GM12878 (cell line): Measurements from ENCODE around the gene UBR7. TPM values are rescaled to one million over a fixed set of nuclear protein-coding genes. Genes with fewer than 3 reads are reported as not detected.
"Not testable (repeated sequence)": the region's sequence is repeated elsewhere in the genome, so short reads cannot be mapped to it uniquely, and the experiment has no call there.

Source experiments
- ATAC-seq: fragments of 200-7000 bp; cut with Tn5 transposase; 3 replicates; pipeline ENCODE4 v1.9.1; 2020; ENCODE audit warnings: mild to moderate bottlenecking, moderate library complexity
- BruUV-seq: library from RNA; stranded (reverse); fragments of 400-500 nt; replicated peaks from 2 replicates; lab custom pipeline; 2021; lab: Mats Ljungman, UMichigan
- CTCF ChIA-PET: fragments of 300-600 bp; sonication (Branson Sonifier 250); formaldehyde crosslinking; extraction: SDS; loops from one replicate; lab custom pipeline; 2021; ENCODE audit warnings: inconsistent platforms; lab: Yijun Ruan, JAX
- POLR2A ChIA-PET: fragments of 350-600 bp; formaldehyde crosslinking; extraction: SDS; loops from one replicate; lab custom pipeline; 2021; ENCODE audit warnings: inconsistent platforms; lab: Charles Lee
- RAD21 ChIA-PET: fragments of 300-600 bp; sonication (Branson Sonifier 250); formaldehyde crosslinking; loops from one replicate; lab custom pipeline; 2023; ENCODE audit warnings: antibody characterized with exemption; ENCODE audit not compliant: unreplicated experiment; lab: Charles Lee
- SMC1A ChIA-PET: fragments of 300-600 bp; sonication (Branson Sonifier 250); formaldehyde crosslinking; loops from one replicate; lab custom pipeline; 2023; ENCODE audit not compliant: unreplicated experiment, uncharacterized antibody; lab: Charles Lee
- DNase-seq: peaks from one replicate; pipeline ENCODE4 v3.0.0-alpha.2; 2011; ENCODE audit warnings: low read depth, low spot score
- FAIRE-seq: peaks from 3 replicates; lab custom pipeline; 2011; peaks lifted over from hg19 to GRCh38; lab: Jason Lieb, UNC
- H2AFZ ChIP-seq: 2 replicates; pipeline ENCODE4 v1.6.0; 2011; ENCODE audit warnings: low read depth, low read length, control low read depth; ENCODE audit not compliant: control insufficient read depth
- H3K27ac ChIP-seq: 2 replicates; pipeline ENCODE4 v1.5.1; 2011; ENCODE audit warnings: control low read depth; ENCODE audit not compliant: control insufficient read depth, insufficient read depth
- H3K27me3 ChIP-seq, 2 experiments: replicated peaks in 1 of 2; 2 replicates each; pipeline versions ENCODE4 v1.6.0 to v1.6.1; 2011; ENCODE audit warnings: low read length in 1 of 2; ENCODE audit not compliant: control insufficient read depth in 2 of 2, insufficient read depth in 2 of 2
- H3K36me3 ChIP-seq, 2 experiments: 2 replicates each; pipeline ENCODE4 v1.5.1; 2011; ENCODE audit warnings: low read length in 1 of 2; ENCODE audit not compliant: control insufficient read depth in 2 of 2, insufficient read depth in 2 of 2
- H3K4me1 ChIP-seq: 2 replicates; pipeline ENCODE4 v1.6.1; 2011; ENCODE audit warnings: mild to moderate bottlenecking, low read length, moderate library complexity, mixed read lengths; ENCODE audit not compliant: control insufficient read depth, insufficient read depth
- H3K4me2 ChIP-seq: 2 replicates; pipeline ENCODE4 v1.6.0; 2011; ENCODE audit warnings: control low read depth; ENCODE audit not compliant: control insufficient read depth, insufficient read depth
- H3K4me3 ChIP-seq: fragments of 200-600 bp; sonication (generic); 2 replicates; pipeline ENCODE4 v1.5.1; 2016
- H3K79me2 ChIP-seq: 2 replicates; pipeline ENCODE4 v1.6.0; 2011; ENCODE audit warnings: low read length; ENCODE audit not compliant: control insufficient read depth, insufficient read depth
- H3K9ac ChIP-seq: 2 replicates; pipeline ENCODE4 v1.8.0; 2011; ENCODE audit warnings: low read length, control low read depth, mixed read lengths; ENCODE audit not compliant: control insufficient read depth, insufficient read depth
- H3K9me3 ChIP-seq: replicated peaks from 3 replicates; pipeline ENCODE4 v1.5.1; 2011; ENCODE audit warnings: mild to moderate bottlenecking, low read length; ENCODE audit not compliant: control insufficient read depth, insufficient read depth
- H4K20me1 ChIP-seq: 2 replicates; pipeline ENCODE4 v1.6.0; 2011; ENCODE audit not compliant: control insufficient read depth, insufficient read depth
- BACH1 ChIP-seq: fragments of 450-650 bp; IDR thresholded peaks from 2 replicates; pipeline ENCODE4 v1.6.1; 2017; ENCODE audit warnings: mild to moderate bottlenecking, borderline replicate concordance
- BHLHE40 ChIP-seq, 2 experiments: fragments of 450-650 bp in 1 of 2; IDR thresholded peaks; 2 replicates each; pipeline ENCODE4 v1.6.1; 2011 to 2017; ENCODE audit warnings: low read depth in 2 of 2, borderline replicate concordance in 1 of 2, improper control_type of control experiment in 1 of 2, low read length in 1 of 2, mild to moderate bottlenecking in 1 of 2
- DPF2 ChIP-seq: fragments of 450-650 bp; IDR thresholded peaks from 2 replicates; pipeline ENCODE4 v1.6.1; 2017; ENCODE audit warnings: mild to moderate bottlenecking
- EP300 ChIP-seq, 2 experiments: fragments of 150-350 bp in 1 of 2; IDR thresholded peaks; 2 replicates each; pipeline ENCODE4 v1.6.1; 2011 to 2012; ENCODE audit warnings: low read depth in 2 of 2, low read length in 2 of 2, borderline replicate concordance in 1 of 2, improper control_type of control experiment in 1 of 2, inconsistent platforms in 1 of 2; ENCODE audit not compliant: control insufficient read depth in 1 of 2
- GATAD2B ChIP-seq: fragments of 450-650 bp; conservative IDR thresholded peaks from 2 replicates; pipeline ENCODE4 v1.6.1; 2017; ENCODE audit warnings: low read depth, mild to moderate bottlenecking, moderate library complexity
- HDGF ChIP-seq: fragments of 450-650 bp; IDR thresholded peaks from 2 replicates; pipeline ENCODE4 v1.6.1; 2016; ENCODE audit warnings: antibody characterized with exemption
- IKZF1 ChIP-seq: fragments of 450-650 bp; conservative IDR thresholded peaks from 2 replicates; pipeline ENCODE4 v1.6.1; 2017; ENCODE audit warnings: antibody characterized with exemption, mild to moderate bottlenecking
- IKZF2 ChIP-seq, 2 experiments: fragments of 450-650 bp; IDR thresholded peaks; 2 replicates each; pipeline ENCODE4 v1.6.1; 2017; ENCODE audit warnings: mild to moderate bottlenecking in 2 of 2, moderate library complexity in 2 of 2
- KLF5 ChIP-seq: fragments of 450-650 bp; IDR thresholded peaks from 2 replicates; pipeline ENCODE4 v1.6.1; 2014; ENCODE audit warnings: mild to moderate bottlenecking; ENCODE audit not compliant: partially characterized antibody
- MEF2B ChIP-seq: fragments of 450-650 bp; IDR thresholded peaks from 2 replicates; pipeline ENCODE4 v1.6.1; 2018; ENCODE audit warnings: mild to moderate bottlenecking, moderate library complexity; ENCODE audit not compliant: partially characterized antibody, poor library complexity, severe bottlenecking
- MTA2 ChIP-seq: fragments of 450-650 bp; IDR thresholded peaks from 2 replicates; pipeline ENCODE4 v1.6.1; 2016; ENCODE audit warnings: low read depth, mild to moderate bottlenecking, moderate library complexity
- NBN ChIP-seq: fragments of 450-650 bp; IDR thresholded peaks from 2 replicates; pipeline ENCODE4 v1.6.1; 2016
- NR2F1 ChIP-seq: fragments of 450-650 bp; conservative IDR thresholded peaks from 2 replicates; pipeline ENCODE4 v1.6.1; 2017; ENCODE audit warnings: mild to moderate bottlenecking
- PAX5 ChIP-seq: IDR thresholded peaks from 2 replicates; pipeline ENCODE4 v1.6.1; 2011; ENCODE audit warnings: low read depth, low read length, borderline replicate concordance
- PKNOX1 ChIP-seq: fragments of 450-650 bp; IDR thresholded peaks from 2 replicates; pipeline ENCODE4 v1.6.1; 2016; ENCODE audit warnings: mild to moderate bottlenecking
- ZNF217 ChIP-seq: fragments of 450-650 bp; IDR thresholded peaks from 2 replicates; pipeline ENCODE4 v1.6.1; 2017; ENCODE audit warnings: antibody characterized with exemption, mild to moderate bottlenecking
- WGBS: methylation state at CpG from one replicate; pipeline ENCODE4 v1.1.6; 2016; ENCODE audit warnings: low lambda C conversion rate; ENCODE audit not compliant: insufficient replicate concordance, insufficient coverage; ENCODE audit errors: missing lambda C conversion rate; 5-methylcytosine and 5-hydroxymethylcytosine counted together
- in situ Hi-C: fragments of 300-500 bp; cut with MboI; formaldehyde crosslinking; loops from 9 replicates; pipeline ENCODE4 v1.14.3; 2018; ENCODE audit warnings: mixed read lengths
- intact Hi-C: fragments of 100-400 bp; cut with micrococcal nuclease; formaldehyde crosslinking; loops from one replicate; pipeline ENCODE4 v1.14.2; 2022; ENCODE audit not compliant: unreplicated experiment
- polyA plus RNA-seq, 11 experiments: library from polyadenylated mRNA; depleted of rRNA in 4 of 11; unstranded in 6 of 11; stranded (reverse) in 5 of 11; fragments of >200 nt; fragmentation: Nextera tagmentation in 4 of 11; fragmentation: Illumina TruSeq in 1 of 11; extraction: Ambion mirVana in 4 of 11; extraction: Trizol in 1 of 11; gene quantifications; 1 replicate in 1 of 11; 2 replicates in 10 of 11; pipeline versions ENCODE4 v1.2.1 to v1.2.3, GENCODE V29; 2011 to 2016; ENCODE audit warnings: inconsistent platforms in 2 of 11, missing spikeins in 2 of 11, low read depth in 1 of 11
- total RNA-seq, 4 experiments: library from RNA; depleted of rRNA in 3 of 4; stranded (reverse); fragments of >200 nt in 3 of 4; fragmentation: Illumina TruSeq in 1 of 4; extraction: Trizol in 1 of 4; gene quantifications; 2 replicates each; pipeline versions ENCODE4 v1.2.1 to v1.2.3, GENCODE V29; 2013 to 2021

The UBR7 gene
- total and polyA plus RNA-seq, 10 of the 15 experiments (the other 5 are each of a cell fraction or from before 2014, with no cell fraction given): 14.3 to 85.6 (median 49.9) TPM

- TF ChIP-seq EP300 (IDR thresholded peaks at IDR 0.05; ENCODE audit: borderline replicate concordance in 1 of 2, control insufficient read depth in 1 of 2, low read depth in 2 of 2, low read length in 2 of 2) (peak in 1 of 2 experiments; percentile 28; a peak in 1 of 4 replicates), PAX5 (0 out of 2 replicates have a peak, but pooled peaks have one; percentile 4), GATAD2B (peak; percentile 77; the same call in 1 of the 2 replicates), KLF5 (peak; percentile 70), HDGF (peak; percentile 60; the same call in 1 of the 2 replicates), BACH1 (peak; percentile 42; the same call in 1 of the 2 replicates), PKNOX1 (peak; percentile 73), NBN (peak; percentile 63; the same call in 1 of the 2 replicates), DPF2 (peak; percentile 77), MEF2B (peak; percentile 58), NR2F1 (peak; percentile 95), MTA2 (peak; percentile 76), IKZF1 (peak; percentile 73), IKZF2 (IDR thresholded peaks at IDR 0.05) (peak; percentile 59 to 66; a peak in 3 of 4 replicates), BHLHE40 (IDR thresholded peaks at IDR 0.05; ENCODE audit: borderline replicate concordance in 1 of 2, low read depth in 2 of 2, low read length in 1 of 2) (peak in 1 of 2 experiments; percentile 59; a peak in 1 of 4 replicates), ZNF217 (peak; percentile 17; the same call in 1 of the 2 replicates)
- TF ChIP-seq, all 136 proteins: peak for 22; not testable (repeated sequence) for 114
These were observed 41.5 kb upstream of the UBR7 start (continued) for GRCh38 chr14:93165271-93166265.

GRCh38 chr14:93168610-93169009 is 38.4 kb upstream of the UBR7 start:
- in situ Hi-C loops, FAIRE-seq, ATAC-seq, H3K4me3 ChIP-seq, H3K27me3 ChIP-seq, H3K36me3 ChIP-seq, H2AFZ ChIP-seq, DNase-seq, H4K20me1 ChIP-seq, H3K4me2 ChIP-seq, H3K27ac ChIP-seq, H3K79me2 ChIP-seq, BruUV-seq, H3K9me3 ChIP-seq, H3K9ac ChIP-seq, H3K4me1 ChIP-seq: not testable (repeated sequence)
- CTCF ChIA-PET: interaction anchor here (1.1 to 5.4 kb wide), 5 partner anchors 10 to 237 kb away, joined by 3 to 47 read pairs (median 5); no protein-coding TSS in a partner anchor
- SMC1A ChIA-PET: interaction anchor here (7.8 kb wide), 1 partner anchor 8 kb away, joined by 69 read pairs; no protein-coding TSS in a partner anchor
- 78% methylated on average over 9 of the region's 9 CpGs for WGBS
- RAD21 ChIA-PET: interaction anchor here (1.5 kb wide), 1 partner anchor 39 kb away, joined by 4 read pairs; the partner anchor contains the start of gene UBR7
- POLR2A ChIA-PET: interaction anchor here (0.5 to 1.4 kb wide), 5 partner anchors 15 to 1051 kb away, joined by 3 to 6 read pairs (median 3); partner anchors contain the start of genes GON7 and UBR7
- intact Hi-C loops: loop anchor here (5.0 to 10.0 kb wide), 2 partner anchors 39 to 454 kb away; partner anchors contain the start of genes GON7 and UBR7
